Lower leg skin (tissue), 3 donors: ENCODE data around the gene ZNF543.

Source experiments
- CTCF ChIP-seq, 3 donors: fragments of 450-650 bp; IDR thresholded peaks; one replicate each; pipeline ENCODE4 v1.5.1; 2016; ENCODE audit warnings: antibody characterized with exemption in 3 of 3, mild to moderate bottlenecking in 3 of 3, moderate library complexity in 2 of 3
- POLR2A ChIP-seq, 2 donors: fragments of 450-650 bp; IDR thresholded peaks; one replicate each; pipeline ENCODE4 v1.6.1; 2016 to 2017; ENCODE audit warnings: antibody characterized with exemption in 2 of 2, mild to moderate bottlenecking in 1 of 2, moderate library complexity in 1 of 2

DNA sequence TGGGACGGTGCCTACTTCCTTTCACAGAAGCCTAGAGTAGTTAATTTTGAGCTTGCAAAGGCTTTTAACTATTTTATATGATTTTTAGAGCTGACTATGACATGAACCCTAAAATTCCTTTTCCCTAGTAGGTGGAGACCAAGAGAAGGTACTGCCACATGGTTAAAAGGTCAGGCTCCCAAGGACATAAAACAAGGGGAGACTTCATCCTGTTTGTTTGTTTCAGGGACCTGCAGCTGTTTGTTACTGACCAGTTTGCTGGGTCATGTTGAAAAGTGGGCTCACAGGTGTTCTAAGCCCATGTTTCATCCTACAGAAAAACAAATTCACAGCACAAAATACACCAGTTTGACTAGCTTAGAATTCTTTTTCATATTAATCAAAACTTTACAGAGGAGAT lies 43.8 kb upstream of the ZNF543 start:
- no peak for TF ChIP-seq CTCF (IDR thresholded peaks at IDR 0.05)
- no peak for TF ChIP-seq POLR2A (IDR thresholded peaks at IDR 0.05)
